Kidney (tissue), 14 donors: ENCODE data around the gene NOLC1. TPM values are rescaled to one million over a fixed set of nuclear protein-coding genes. Genes with fewer than 3 reads are reported as not detected.

Experiments
- DNase-seq, 5 donors: peaks; one replicate each; pipeline ENCODE4 v3.0.0-alpha.2; 2013 to 2020
- FAIRE-seq: peaks from 2 replicates; lab custom pipeline; 2012; peaks lifted over from hg19 to GRCh38; lab: Jason Lieb, UNC
- H3K27ac ChIP-seq, 2 donors: one replicate each; pipeline ENCODE4 v1.7.0; 2013; ENCODE audit warnings: low read depth in 2 of 2, low read length in 2 of 2, inconsistent platforms in 1 of 2
- H3K27me3 ChIP-seq: one replicate; pipeline ENCODE4 v1.7.1; 2013; ENCODE audit warnings: low read length, inconsistent platforms; ENCODE audit not compliant: control insufficient read depth, insufficient read depth
- H3K36me3 ChIP-seq, 3 donors: one replicate each; pipeline versions ENCODE4 v1.7.0 to v1.7.1; 2013; ENCODE audit warnings: low read length in 3 of 3, control low read depth in 1 of 3, inconsistent platforms in 1 of 3; ENCODE audit not compliant: insufficient read depth in 3 of 3, control insufficient read depth in 2 of 3
- H3K4me1 ChIP-seq, 3 donors: one replicate each; pipeline versions ENCODE4 v1.7.0 to v1.7.1; 2013; ENCODE audit warnings: low read length in 3 of 3, inconsistent platforms in 1 of 3, low read depth in 1 of 3; ENCODE audit not compliant: control insufficient read depth in 2 of 3, insufficient read depth in 2 of 3
- H3K4me3 ChIP-seq, 3 donors: one replicate each; pipeline versions ENCODE4 v1.7.0 to v1.8.1; 2013; ENCODE audit warnings: low read length in 3 of 3, control low read depth in 1 of 3, inconsistent platforms in 1 of 3
- H3K9ac ChIP-seq, 3 donors: one replicate each; pipeline versions ENCODE4 v1.7.0 to v1.7.1; 2013; ENCODE audit warnings: low read length in 3 of 3, control low read depth in 1 of 3, inconsistent platforms in 1 of 3
- H3K9me3 ChIP-seq, 3 donors: one replicate each; pipeline versions ENCODE4 v1.7.0 to v1.7.1; 2013; ENCODE audit warnings: low read length in 3 of 3, control low read depth in 1 of 3, inconsistent platforms in 1 of 3; ENCODE audit not compliant: control insufficient read depth in 2 of 3, insufficient read depth in 1 of 3
- CTCF ChIP-seq: IDR thresholded peaks from 3 replicates; pipeline ENCODE4 v1.5.1; 2012; ENCODE audit warnings: mild to moderate bottlenecking, moderate library complexity, borderline replicate concordance; ENCODE audit not compliant: insufficient read depth; ENCODE audit errors: extremely low read depth
- intact Hi-C: fragments of 100-400 bp; cut with DNase I; formaldehyde crosslinking; loops from one replicate; pipeline ENCODE4 v1.11.1; 2022
- polyA plus RNA-seq: library from polyadenylated mRNA; stranded (reverse); fragments of 350-450 nt; fragmentation: Illumina TruSeq; extraction: RNeasy Lipid Tissue Mini Kit (QIAGEN cat#74804); gene quantifications from one replicate; pipeline ENCODE4 v1.2.3, GENCODE V29; 2014; ENCODE audit warnings: low read depth, low replicate concordance; ENCODE audit not compliant: insufficient read depth
- total RNA-seq: library from RNA; stranded (reverse); fragmentation: NEBNext Ultra II Directional; extraction: Animal tissue kit (Norgen Biotek cat#: 25700); gene quantifications from one replicate; pipeline ENCODE4 v1.2.1, GENCODE V29; 2021
- donor health status: control.
- donor health status: control.
- donor health status: control.
- donor health status: control.
- donor health status: control.
- donor health status: DM: yes; HTN: yes; CAD: no.
- donor health status: Normal renal cell carcinoma (clear cell type).

The NOLC1 gene
- total and polyA plus RNA-seq, 2 donors from 2014 or later = 20.1 to 50.4 TPM

GRCh38 chr10:102135956-102136526, 16.1 kb upstream of the NOLC1 start:
- DNase-seq (no peak), FAIRE-seq (no peak)
- H3K4me3 ChIP-seq = no peak overlapping the region
- TF ChIP-seq CTCF = no peak
- peaks cover 0 to 12% (median 10%) of the 10 kb centered on the region in 3 donors for H3K4me1 ChIP-seq
- H3K27ac ChIP-seq = no peak overlapping the region
- no peaks in the 10 kb centered on the region for H3K27me3 ChIP-seq
- intact Hi-C loops = no loop called here
- H3K9ac ChIP-seq = no peak overlapping the region
- no peaks in the 10 kb centered on the region for H3K9me3 ChIP-seq
- peaks cover 0 to 32% (median 28%) of the 10 kb centered on the region in 3 donors for H3K36me3 ChIP-seq

DNA sequence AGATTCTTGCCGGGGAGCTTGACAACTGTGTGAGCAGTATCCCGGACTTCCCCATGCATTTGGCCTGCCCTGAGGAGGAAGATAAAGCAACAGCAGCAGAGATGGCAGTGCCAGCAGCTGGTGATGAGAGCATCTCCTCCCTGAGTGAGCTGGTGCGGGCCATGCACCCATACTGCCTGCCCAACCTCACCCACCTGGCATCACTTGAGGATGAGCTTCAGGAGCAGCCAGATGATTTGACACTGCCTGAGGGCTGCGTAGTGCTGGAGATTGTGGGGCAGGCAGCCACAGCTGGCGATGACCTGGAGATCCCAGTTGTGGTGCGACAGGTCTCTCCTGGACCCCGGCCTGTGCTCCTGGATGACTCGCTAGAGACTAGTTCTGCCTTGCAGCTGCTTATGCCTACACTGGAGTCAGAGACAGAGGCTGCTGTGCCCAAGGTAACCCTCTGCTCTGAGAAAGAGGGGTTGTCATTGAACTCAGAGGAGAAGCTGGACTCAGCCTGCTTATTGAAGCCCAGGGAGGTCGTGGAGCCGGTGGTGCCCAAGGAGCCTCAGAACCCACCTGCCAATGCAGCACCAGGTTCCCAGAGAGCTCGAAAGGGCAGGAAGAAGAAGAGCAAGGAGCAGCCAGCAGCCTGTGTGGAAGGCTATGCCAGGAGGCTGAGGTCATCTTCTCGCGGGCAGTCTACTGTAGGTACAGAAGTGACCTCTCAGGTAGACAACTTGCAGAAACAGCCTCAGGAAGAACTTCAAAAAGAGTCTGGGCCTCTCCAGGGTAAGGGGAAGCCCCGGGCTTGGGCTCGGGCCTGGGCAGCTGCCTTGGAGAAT, 12.7 kb upstream of the NOLC1 start:
- H3K27me3 ChIP-seq = no peaks in the 10 kb centered on the region
- TF ChIP-seq CTCF = no peak
- H3K4me3 ChIP-seq = no peak overlapping the region
- peaks cover 0 to 4% (median 2%) of the 10 kb centered on the region in 3 donors for H3K4me1 ChIP-seq
- no peak for DNase-seq
- peaks cover 6 to 47% (median 34%) of the 10 kb centered on the region in 3 donors for H3K36me3 ChIP-seq
- H3K27ac ChIP-seq = no peak overlapping the region
- FAIRE-seq = no peak
- H3K9me3 ChIP-seq = no peaks in the 10 kb centered on the region
- H3K9ac ChIP-seq = no peak overlapping the region
- intact Hi-C loops = no loop called here

- intact Hi-C loops = no loop called here
- FAIRE-seq (no peak), DNase-seq (no peak)
- no peaks in the 10 kb centered on the region for H3K27me3 ChIP-seq
- H3K9ac ChIP-seq = no peak overlapping the region
- no peaks in the 10 kb centered on the region for H3K4me1 ChIP-seq
- H3K4me3 ChIP-seq = no peak overlapping the region
- H3K36me3 ChIP-seq = peaks cover 8 to 53% (median 34%) of the 10 kb centered on the region in 3 donors
- no peak overlapping the region for H3K27ac ChIP-seq
- no peaks in the 10 kb centered on the region for H3K9me3 ChIP-seq
- no peak for TF ChIP-seq CTCF
Measured at GRCh38 chr10:102140218-102140617, 12.0 kb upstream of the NOLC1 start.
